ENCODE measurements around the gene SOD3. TPM values are rescaled to one million over a fixed set of nuclear protein-coding genes. Genes with fewer than 3 reads are reported as not detected.

Gene SOD3
- total RNA-seq, 1 experiment from 2014 or later, result 10.7 TPM

DNA sequence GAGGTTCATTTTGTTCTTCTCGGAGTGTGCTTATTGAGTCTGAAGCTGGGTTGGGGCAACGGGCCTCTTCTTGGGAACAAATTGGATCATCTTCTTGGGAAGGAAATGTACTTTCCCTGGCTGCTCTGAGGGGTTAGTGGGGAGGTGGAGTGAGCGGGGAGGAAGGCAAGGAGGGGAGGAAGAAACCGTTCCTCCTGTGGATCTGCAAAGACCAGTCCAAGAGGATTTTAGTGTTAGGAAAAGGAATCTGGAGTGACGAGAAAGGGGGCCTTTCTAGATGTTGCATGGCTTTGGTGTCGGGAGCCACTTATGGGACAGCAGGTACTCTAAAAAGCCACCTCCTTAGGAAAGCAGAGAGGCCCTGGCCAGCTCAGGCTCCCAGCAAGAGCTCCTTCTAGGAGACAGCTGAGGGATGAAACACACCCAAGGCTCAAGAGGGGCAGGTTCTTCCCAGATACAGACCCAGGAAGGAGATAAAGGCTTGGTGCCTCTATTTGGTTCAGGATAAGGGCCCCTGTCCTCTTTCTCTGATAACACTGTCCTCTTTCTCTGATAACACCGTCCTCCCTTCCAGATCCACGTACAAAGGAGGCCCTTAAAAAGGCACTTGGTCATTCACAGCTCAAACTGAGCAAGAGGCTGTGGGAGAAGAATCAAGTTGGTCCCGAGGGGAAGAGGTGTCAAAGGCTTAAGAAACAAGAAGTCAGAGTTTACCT lies 451 bp downstream of the SOD3 start:
- no peaks in the 10 kb centered on the region for H3K27me3 ChIP-seq (ENCODE audit: low read length)
- ChIA-PET POLR2A (ENCODE audit: unreplicated experiment) (interaction anchor here (0.6 kb wide), 1 partner anchor 213 kb away, joined by 6 read pairs; no protein-coding TSS in a partner anchor), CTCF (no interaction called here)
- no peaks in the 10 kb centered on the region for H4K20me1 ChIP-seq (ENCODE audit: low read length)
- peak overlapping the region; percentile 50 for H3K9ac ChIP-seq (ENCODE audit: low read length)
- H3K79me2 ChIP-seq (ENCODE audit: low read length), result no peaks in the 10 kb centered on the region
- TSS peak; percentile 78 for BruUV-seq (replicated peaks)
- peak; percentile 6 for ATAC-seq
- intact Hi-C loops (cut with micrococcal nuclease), result loop anchor here (1.0 to 5.0 kb wide), 6 partner anchors 43 to 323 kb away; partner anchors contain the start of gene CCDC149
- H3K27ac ChIP-seq (ENCODE audit: low read length), result peak overlapping the region; percentile 25
- H3K4me1 ChIP-seq (ENCODE audit: insufficient read depth, low read length), result peaks cover 24% of the 10 kb centered on the region
- TF ChIP-seq EZH2phosphoT487 (IDR thresholded peaks at IDR 0.05; ENCODE audit: borderline replicate concordance, low read length) (no peak), EZH2 (IDR thresholded peaks at IDR 0.05; ENCODE audit: low read length, unreplicated experiment) (no peak)
- TF ChIP-seq, protein P1, sequence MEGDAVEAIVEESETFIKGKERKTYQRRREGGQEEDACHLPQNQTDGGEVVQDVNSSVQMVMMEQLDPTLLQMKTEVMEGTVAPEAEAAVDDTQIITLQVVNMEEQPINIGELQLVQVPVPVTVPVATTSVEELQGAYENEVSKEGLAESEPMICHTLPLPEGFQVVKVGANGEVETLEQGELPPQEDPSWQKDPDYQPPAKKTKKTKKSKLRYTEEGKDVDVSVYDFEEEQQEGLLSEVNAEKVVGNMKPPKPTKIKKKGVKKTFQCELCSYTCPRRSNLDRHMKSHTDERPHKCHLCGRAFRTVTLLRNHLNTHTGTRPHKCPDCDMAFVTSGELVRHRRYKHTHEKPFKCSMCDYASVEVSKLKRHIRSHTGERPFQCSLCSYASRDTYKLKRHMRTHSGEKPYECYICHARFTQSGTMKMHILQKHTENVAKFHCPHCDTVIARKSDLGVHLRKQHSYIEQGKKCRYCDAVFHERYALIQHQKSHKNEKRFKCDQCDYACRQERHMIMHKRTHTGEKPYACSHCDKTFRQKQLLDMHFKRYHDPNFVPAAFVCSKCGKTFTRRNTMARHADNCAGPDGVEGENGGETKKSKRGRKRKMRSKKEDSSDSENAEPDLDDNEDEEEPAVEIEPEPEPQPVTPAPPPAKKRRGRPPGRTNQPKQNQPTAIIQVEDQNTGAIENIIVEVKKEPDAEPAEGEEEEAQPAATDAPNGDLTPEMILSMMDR (conservative IDR thresholded peaks at IDR 0.05; ENCODE audit: low read depth, low read length), result no peak
- H3K36me3 ChIP-seq (ENCODE audit: low read depth, low read length), result no peaks in the 10 kb centered on the region
- H3K9me2 ChIP-seq (replicated peaks; ENCODE audit: low read length), result no peaks in the 10 kb centered on the region
- H3K4me2 ChIP-seq (ENCODE audit: low read length), result peak overlapping the region; percentile 84
- peak overlapping the region; percentile 71 for H2AFZ ChIP-seq (ENCODE audit: low read length)
- H3F3A ChIP-seq (ENCODE audit: low read length, unreplicated experiment), result no peaks in the 10 kb centered on the region
- H3K4me3 ChIP-seq (ENCODE audit: low read length), result peak overlapping the region; percentile 63
- DNase-seq, result no peak
- no peaks in the 10 kb centered on the region for H3K9me3 ChIP-seq (ENCODE audit: low read length)

DNA sequence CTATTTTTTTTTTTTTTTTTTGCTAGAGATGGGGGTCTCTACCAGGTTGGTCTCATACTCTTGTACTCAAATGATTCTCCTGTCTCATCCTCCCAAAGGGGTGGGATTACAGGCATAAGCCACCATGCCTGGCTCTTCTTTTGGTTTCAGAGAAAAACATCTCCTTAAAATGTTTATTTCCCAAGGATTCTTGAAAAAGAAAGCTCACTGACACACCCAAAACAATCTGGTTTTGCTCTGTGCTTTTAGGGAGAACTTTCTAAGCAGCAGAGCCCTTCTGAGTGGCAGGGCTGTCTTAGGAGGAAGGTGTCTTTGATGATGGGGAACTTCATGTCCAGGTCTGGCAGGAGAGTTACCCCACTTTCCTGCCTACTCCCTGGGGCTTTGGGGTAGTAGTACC lies 1.2 kb downstream of the SOD3 start:
- ChIA-PET CTCF (no interaction called here), POLR2A (ENCODE audit: unreplicated experiment) (no interaction called here)
- Histone ChIP-seq H3K4me1 (ENCODE audit: insufficient read depth, low read length) (peaks cover 24% of the 10 kb centered on the region), H3K27me3 (ENCODE audit: low read length) (no peaks in the 10 kb centered on the region), H3K27ac (ENCODE audit: low read length) (no peak overlapping the region), H3K4me2 (ENCODE audit: low read length) (no peak overlapping the region), H3F3A (ENCODE audit: low read length, unreplicated experiment) (no peaks in the 10 kb centered on the region), H3K4me3 (ENCODE audit: low read length) (no peak overlapping the region), H2AFZ (ENCODE audit: low read length) (no peak overlapping the region), H3K9ac (ENCODE audit: low read length) (no peak overlapping the region), H3K9me2 (replicated peaks; ENCODE audit: low read length) (no peaks in the 10 kb centered on the region), H4K20me1 (ENCODE audit: low read length) (no peaks in the 10 kb centered on the region), H3K36me3 (ENCODE audit: low read depth, low read length) (no peaks in the 10 kb centered on the region), H3K9me3 (ENCODE audit: low read length) (no peaks in the 10 kb centered on the region), H3K79me2 (ENCODE audit: low read length) (no peaks in the 10 kb centered on the region)
- BruUV-seq (replicated peaks), result no TSS peak
- DNase-seq (no peak), ATAC-seq (no peak)
- TF ChIP-seq EZH2phosphoT487 (IDR thresholded peaks at IDR 0.05; ENCODE audit: borderline replicate concordance, low read length), result no peak
- TF ChIP-seq, protein P1 (conservative IDR thresholded peaks at IDR 0.05; ENCODE audit: low read depth, low read length), result no peak
- TF ChIP-seq EZH2 (IDR thresholded peaks at IDR 0.05; ENCODE audit: low read length, unreplicated experiment), result no peak
- intact Hi-C loops (cut with micrococcal nuclease), result loop anchor here (5.0 kb wide), 2 partner anchors 46 to 116 kb away; partner anchors contain the start of gene CCDC149

DNA sequence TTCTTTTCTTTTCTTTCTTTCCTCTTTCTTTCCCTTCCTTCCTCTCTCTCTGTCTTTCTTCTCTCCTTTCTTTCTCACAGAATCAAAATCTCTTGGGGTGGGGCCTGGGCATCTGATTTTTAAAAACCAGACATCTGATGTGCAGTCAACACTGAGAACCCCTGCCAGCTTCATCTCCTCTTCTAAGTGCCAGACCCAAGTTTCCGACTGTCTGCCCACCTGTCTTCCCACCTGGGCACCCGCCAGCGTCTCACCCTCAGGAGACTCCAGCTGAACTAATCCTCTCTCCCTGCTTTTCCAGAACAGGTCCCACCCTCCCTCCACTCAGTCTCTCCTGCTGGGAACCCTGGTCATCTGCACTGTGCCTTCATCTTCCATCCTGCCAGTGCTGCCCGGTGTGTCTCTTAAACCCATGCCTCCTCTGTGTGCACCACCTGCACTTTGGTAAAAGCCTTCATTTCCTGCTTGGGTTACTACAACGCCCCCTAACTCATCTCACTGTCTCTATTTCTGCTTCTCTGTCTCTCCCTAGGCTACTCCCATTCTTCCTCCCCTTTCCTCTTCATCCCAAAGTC lies 2.8 kb downstream of the SOD3 start:
- no peaks in the 10 kb centered on the region for H3K9me3 ChIP-seq (ENCODE audit: low read length)
- no peaks in the 10 kb centered on the region for H4K20me1 ChIP-seq (ENCODE audit: low read length)
- TF ChIP-seq EZH2phosphoT487 (IDR thresholded peaks at IDR 0.05; ENCODE audit: borderline replicate concordance, low read length), result no peak
- TF ChIP-seq, protein P1 (conservative IDR thresholded peaks at IDR 0.05; ENCODE audit: low read depth, low read length), result no peak
- TF ChIP-seq EZH2 (IDR thresholded peaks at IDR 0.05; ENCODE audit: low read length, unreplicated experiment), result no peak
- no peaks in the 10 kb centered on the region for H3K36me3 ChIP-seq (ENCODE audit: low read depth, low read length)
- no peaks in the 10 kb centered on the region for H3K27me3 ChIP-seq (ENCODE audit: low read length)
- no peak for ATAC-seq
- H3K9ac ChIP-seq (ENCODE audit: low read length), result no peak overlapping the region
- no peaks in the 10 kb centered on the region for H3K9me2 ChIP-seq (replicated peaks; ENCODE audit: low read length)
- POLR2A ChIA-PET (ENCODE audit: unreplicated experiment), result interaction anchor here (0.6 kb wide), 1 partner anchor 214 kb away, joined by 3 read pairs; the partner anchor contains the start of gene DHX15
- DNase-seq, result no peak
- H3K4me3 ChIP-seq (ENCODE audit: low read length), result no peak overlapping the region
- H3K79me2 ChIP-seq (ENCODE audit: low read length), result no peaks in the 10 kb centered on the region
- no peaks in the 10 kb centered on the region for H3F3A ChIP-seq (ENCODE audit: low read length, unreplicated experiment)
- H3K4me1 ChIP-seq (ENCODE audit: insufficient read depth, low read length), result peaks cover 24% of the 10 kb centered on the region
- CTCF ChIA-PET, result no interaction called here
- no peak overlapping the region for H3K27ac ChIP-seq (ENCODE audit: low read length)
- no peak overlapping the region for H3K4me2 ChIP-seq (ENCODE audit: low read length)
- BruUV-seq (replicated peaks), result no TSS peak
- H2AFZ ChIP-seq (ENCODE audit: low read length), result no peak overlapping the region
- intact Hi-C loops (cut with micrococcal nuclease), result loop anchor here (5.0 kb wide), 2 partner anchors 44 to 114 kb away; partner anchors contain the start of gene CCDC149

All from PC-3 (cell line).